ENCODE results near the gene UBE3A.

DNA sequence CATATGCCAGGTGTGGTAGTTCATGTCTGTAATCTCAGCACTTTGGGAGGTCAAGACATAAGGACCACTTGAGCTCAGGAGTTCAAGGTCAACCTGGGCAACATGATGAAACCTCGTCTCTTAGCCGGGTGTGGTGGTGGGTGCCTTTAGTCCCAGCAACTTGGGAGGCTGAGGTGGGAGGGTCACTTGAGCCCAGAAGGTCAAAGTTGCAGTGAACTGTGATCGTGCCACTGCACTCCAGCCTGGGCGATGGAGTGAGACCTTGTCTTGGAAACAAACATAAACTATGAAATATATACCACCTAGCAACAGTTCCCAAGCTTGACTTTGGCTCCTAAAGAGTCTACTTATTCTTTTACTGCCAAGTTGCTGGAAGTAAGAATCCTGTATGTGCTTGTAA is 30.9 kb downstream of the UBE3A start:
- no peak for TF ChIP-seq POLR2A (IDR thresholded peaks at IDR 0.05)
- TF ChIP-seq, protein P1, sequence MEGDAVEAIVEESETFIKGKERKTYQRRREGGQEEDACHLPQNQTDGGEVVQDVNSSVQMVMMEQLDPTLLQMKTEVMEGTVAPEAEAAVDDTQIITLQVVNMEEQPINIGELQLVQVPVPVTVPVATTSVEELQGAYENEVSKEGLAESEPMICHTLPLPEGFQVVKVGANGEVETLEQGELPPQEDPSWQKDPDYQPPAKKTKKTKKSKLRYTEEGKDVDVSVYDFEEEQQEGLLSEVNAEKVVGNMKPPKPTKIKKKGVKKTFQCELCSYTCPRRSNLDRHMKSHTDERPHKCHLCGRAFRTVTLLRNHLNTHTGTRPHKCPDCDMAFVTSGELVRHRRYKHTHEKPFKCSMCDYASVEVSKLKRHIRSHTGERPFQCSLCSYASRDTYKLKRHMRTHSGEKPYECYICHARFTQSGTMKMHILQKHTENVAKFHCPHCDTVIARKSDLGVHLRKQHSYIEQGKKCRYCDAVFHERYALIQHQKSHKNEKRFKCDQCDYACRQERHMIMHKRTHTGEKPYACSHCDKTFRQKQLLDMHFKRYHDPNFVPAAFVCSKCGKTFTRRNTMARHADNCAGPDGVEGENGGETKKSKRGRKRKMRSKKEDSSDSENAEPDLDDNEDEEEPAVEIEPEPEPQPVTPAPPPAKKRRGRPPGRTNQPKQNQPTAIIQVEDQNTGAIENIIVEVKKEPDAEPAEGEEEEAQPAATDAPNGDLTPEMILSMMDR (IDR thresholded peaks at IDR 0.05) = no peak
- no peak for TF ChIP-seq EP300 (IDR thresholded peaks at IDR 0.05)
